ENCODE results near the gene LRPPRC.

LRPPRC gene

DNA sequence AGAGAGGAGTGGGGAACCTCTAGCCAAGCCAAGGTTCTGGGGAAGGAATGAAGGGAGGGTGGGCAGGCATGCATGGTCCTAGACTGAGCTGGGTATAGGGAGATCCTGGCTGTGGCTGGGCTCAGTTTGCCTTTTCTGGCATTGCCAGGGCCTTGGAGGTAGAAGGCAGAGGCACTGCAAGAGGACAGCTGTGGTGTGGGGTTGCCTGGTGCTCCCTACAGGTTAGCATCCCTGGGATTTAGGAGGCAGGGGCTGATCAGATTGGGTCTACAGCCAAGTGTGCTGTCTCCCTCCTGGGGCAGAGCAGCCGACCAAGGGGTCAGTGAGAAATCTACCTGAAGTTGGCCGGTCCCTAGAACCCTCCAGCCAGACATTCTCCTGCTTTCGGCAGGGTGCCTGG lies 141.1 kb downstream of the LRPPRC start:
- TF ChIP-seq POLR2AphosphoS5 (IDR thresholded peaks at IDR 0.05; ENCODE audit: low read depth, low read length), result no peak
- no peak for TF ChIP-seq SIN3A (IDR thresholded peaks at IDR 0.05; ENCODE audit: borderline replicate concordance, insufficient read depth, low read length)
- no peak for TF ChIP-seq FOXP2 (optimal IDR thresholded peaks at IDR 0.05; ENCODE audit: borderline replicate concordance, extremely low read depth, extremely low read length, insufficient read depth)
- TF ChIP-seq, protein P1, sequence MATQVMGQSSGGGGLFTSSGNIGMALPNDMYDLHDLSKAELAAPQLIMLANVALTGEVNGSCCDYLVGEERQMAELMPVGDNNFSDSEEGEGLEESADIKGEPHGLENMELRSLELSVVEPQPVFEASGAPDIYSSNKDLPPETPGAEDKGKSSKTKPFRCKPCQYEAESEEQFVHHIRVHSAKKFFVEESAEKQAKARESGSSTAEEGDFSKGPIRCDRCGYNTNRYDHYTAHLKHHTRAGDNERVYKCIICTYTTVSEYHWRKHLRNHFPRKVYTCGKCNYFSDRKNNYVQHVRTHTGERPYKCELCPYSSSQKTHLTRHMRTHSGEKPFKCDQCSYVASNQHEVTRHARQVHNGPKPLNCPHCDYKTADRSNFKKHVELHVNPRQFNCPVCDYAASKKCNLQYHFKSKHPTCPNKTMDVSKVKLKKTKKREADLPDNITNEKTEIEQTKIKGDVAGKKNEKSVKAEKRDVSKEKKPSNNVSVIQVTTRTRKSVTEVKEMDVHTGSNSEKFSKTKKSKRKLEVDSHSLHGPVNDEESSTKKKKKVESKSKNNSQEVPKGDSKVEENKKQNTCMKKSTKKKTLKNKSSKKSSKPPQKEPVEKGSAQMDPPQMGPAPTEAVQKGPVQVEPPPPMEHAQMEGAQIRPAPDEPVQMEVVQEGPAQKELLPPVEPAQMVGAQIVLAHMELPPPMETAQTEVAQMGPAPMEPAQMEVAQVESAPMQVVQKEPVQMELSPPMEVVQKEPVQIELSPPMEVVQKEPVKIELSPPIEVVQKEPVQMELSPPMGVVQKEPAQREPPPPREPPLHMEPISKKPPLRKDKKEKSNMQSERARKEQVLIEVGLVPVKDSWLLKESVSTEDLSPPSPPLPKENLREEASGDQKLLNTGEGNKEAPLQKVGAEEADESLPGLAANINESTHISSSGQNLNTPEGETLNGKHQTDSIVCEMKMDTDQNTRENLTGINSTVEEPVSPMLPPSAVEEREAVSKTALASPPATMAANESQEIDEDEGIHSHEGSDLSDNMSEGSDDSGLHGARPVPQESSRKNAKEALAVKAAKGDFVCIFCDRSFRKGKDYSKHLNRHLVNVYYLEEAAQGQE (IDR thresholded peaks at IDR 0.05; ENCODE audit: insufficient read depth in 1 of 2, low read depth in 2 of 2, low read length in 2 of 2), result no peak
- TF ChIP-seq TAF1 (IDR thresholded peaks at IDR 0.05; ENCODE audit: borderline replicate concordance, insufficient read depth, low read length), result no peak

DNA sequence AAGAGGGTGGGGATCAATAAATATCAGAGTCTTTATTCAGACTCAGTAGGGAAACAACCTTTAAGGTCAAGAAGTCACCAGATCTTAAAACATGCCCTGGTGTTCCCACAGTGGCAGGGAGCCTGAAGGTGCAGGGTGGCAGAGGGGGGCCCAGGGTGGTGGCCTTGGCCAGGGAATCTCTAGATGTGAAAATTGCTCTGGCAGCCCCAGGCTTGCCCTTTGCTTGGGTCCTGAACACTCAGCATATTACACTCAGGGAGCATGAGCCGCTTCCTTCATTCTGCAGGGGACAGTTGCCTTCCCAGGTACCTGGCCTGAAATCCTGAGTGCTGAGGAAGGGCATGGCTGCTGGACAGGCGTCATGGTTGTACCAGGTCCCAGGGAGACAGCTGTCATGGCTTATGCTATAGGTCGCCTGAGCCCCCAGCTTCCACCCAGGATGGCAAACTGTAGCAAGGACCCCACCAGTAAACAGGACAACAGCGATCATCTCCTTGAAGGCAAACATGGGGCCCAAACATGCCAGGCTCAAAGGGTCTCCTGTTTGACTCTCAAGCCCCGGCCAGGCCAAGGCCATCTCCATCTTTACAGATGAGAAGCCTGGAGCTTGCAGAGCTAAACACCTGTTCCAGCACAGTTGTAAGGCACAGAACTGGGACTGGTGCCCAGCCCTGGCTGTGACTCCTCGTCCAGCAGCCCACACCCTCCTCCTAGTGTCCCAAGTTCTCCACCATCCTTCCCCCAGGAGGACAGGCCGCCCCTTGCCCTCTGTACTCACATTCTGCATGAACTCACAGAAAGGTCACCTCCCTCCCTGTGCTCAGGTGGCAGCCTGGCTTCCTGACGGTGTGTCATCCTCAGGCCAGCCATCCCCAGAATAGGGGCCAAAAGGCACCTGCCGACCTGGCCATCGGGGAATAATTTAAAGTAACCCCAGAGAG lies 142.4 kb downstream of the LRPPRC start:
- no peak for TF ChIP-seq FOXP2 (optimal IDR thresholded peaks at IDR 0.05; ENCODE audit: borderline replicate concordance, extremely low read depth, extremely low read length, insufficient read depth)
- TF ChIP-seq SIN3A (IDR thresholded peaks at IDR 0.05; ENCODE audit: borderline replicate concordance, insufficient read depth, low read length), result no peak
- TF ChIP-seq, protein P1 (IDR thresholded peaks at IDR 0.05; ENCODE audit: insufficient read depth in 1 of 2, low read depth in 2 of 2, low read length in 2 of 2), result no peak
- no peak for TF ChIP-seq TAF1 (IDR thresholded peaks at IDR 0.05; ENCODE audit: borderline replicate concordance, insufficient read depth, low read length)
- TF ChIP-seq POLR2AphosphoS5 (IDR thresholded peaks at IDR 0.05; ENCODE audit: low read depth, low read length), result no peak

DNA sequence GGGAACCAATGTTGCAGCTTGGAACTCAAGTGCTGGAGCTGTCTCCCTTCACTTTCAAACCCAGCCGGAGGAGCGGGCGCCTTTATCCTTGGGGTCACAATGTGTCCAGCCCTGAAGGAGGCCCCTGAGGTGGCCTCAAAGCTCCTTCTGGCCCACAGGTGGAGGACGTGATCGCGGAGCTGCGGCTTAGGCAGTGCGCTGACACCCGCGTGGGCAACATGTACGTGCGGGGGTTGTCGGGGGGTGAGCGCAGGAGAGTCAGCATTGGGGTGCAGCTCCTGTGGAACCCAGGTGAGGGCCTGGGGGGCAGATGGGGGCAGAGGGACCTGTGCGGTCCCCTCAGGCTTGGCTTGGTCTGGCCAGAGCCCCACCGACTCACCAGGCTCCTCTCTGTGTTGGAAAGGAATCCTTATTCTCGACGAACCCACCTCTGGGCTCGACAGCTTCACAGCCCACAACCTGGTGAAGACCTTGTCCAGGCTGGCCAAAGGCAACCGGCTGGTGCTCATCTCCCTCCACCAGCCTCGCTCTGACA lies 143.5 kb downstream of the LRPPRC start:
- no peak for TF ChIP-seq POLR2AphosphoS5 (IDR thresholded peaks at IDR 0.05; ENCODE audit: low read depth, low read length)
- TF ChIP-seq SIN3A (IDR thresholded peaks at IDR 0.05; ENCODE audit: borderline replicate concordance, insufficient read depth, low read length), result no peak
- no peak for TF ChIP-seq FOXP2 (optimal IDR thresholded peaks at IDR 0.05; ENCODE audit: borderline replicate concordance, extremely low read depth, extremely low read length, insufficient read depth)

DNA sequence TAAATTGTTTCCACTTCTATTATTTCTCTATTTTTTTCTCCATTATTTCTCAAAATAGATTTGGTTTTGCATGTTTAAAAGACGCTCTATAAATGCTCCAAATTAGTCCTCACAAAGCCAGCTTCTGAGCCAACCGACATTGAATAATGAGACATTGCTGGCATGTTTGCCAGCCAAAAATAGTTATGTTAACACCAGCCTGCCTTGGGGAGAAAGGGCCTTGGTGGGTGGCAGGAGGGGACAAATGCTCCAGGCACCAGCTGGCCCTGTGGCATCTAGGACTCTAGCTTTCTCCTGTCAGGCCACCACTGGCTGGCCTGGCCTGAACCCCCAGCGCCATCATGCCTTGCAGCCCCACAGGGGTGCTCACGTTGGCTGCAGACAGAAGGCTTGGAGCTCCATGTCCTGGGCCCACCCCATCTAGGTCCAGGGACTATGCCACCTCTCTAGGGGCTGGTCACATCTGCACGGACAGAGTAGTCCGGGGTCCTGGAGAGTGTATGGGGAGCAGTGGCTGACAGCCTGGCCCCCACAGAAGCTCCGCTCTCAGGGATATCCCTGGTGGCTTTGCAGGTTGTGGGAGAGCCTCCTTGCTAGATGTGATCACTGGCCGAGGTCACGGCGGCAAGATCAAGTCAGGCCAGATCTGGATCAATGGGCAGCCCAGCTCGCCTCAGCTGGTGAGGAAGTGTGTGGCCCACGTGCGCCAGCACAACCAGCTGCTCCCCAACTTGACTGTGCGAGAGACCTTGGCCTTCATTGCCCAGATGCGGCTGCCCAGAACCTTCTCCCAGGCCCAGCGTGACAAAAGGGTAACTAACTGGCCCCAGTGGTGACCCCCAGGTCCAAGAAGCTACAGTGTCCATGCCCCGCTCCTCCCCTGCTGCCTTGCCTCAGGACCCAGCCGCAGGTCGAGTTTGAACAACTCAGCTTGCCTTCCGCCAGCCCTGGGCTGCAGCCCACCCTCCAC lies 144.5 kb downstream of the LRPPRC start:
- no peak for TF ChIP-seq FOXP2 (optimal IDR thresholded peaks at IDR 0.05; ENCODE audit: borderline replicate concordance, extremely low read depth, extremely low read length, insufficient read depth)
- no peak for TF ChIP-seq TAF1 (IDR thresholded peaks at IDR 0.05; ENCODE audit: borderline replicate concordance, insufficient read depth, low read length)
- TF ChIP-seq SIN3A (IDR thresholded peaks at IDR 0.05; ENCODE audit: borderline replicate concordance, insufficient read depth, low read length), result no peak
- TF ChIP-seq, protein P1 (IDR thresholded peaks at IDR 0.05; ENCODE audit: insufficient read depth in 1 of 2, low read depth in 2 of 2, low read length in 2 of 2), result no peak
- TF ChIP-seq POLR2AphosphoS5 (IDR thresholded peaks at IDR 0.05; ENCODE audit: low read depth, low read length), result no peak

DNA sequence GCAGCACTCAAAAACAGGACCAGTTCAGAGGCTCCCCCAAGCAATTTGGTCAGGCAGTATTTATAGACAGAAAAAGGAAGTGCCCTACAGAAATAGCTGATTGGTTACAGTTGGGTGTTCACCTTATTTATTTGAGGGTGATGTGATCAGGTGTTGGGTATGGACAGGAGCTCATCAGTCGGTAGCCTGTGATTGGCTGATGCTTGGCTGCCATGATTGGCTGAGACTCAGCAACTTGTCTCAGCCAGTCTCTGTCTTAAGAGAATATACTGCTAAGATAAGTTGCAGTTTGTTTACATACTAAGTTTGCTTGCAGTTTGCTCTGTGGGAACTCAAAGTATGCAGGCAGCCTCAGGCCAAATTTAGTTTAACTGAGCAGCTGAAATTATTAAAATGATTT lies 147.6 kb downstream of the LRPPRC start:
- TF ChIP-seq FOXP2 (optimal IDR thresholded peaks at IDR 0.05; ENCODE audit: borderline replicate concordance, extremely low read depth, extremely low read length, insufficient read depth), result no peak

Data from PFSK-1 (cell line).